WTC11 (cell line): ENCODE measurements around the gene MRPS18B.

ENCODE experiments used
- CDX4 ChIP-seq: fragments of 250-450 bp; sonication (Bioruptor Pico); IDR thresholded peaks from 2 replicates; pipeline ENCODE4 v1.9.0; 2021; ENCODE audit warnings: moderate library complexity, mild to moderate bottlenecking, inconsistent platforms, borderline replicate concordance
- ESRRA ChIP-seq: sonication (generic); formaldehyde crosslinking; IDR thresholded peaks from 2 replicates; pipeline ENCODE4 v1.8.1; 2022; ENCODE audit warnings: mild to moderate bottlenecking, missing genetic modification reagents, borderline replicate concordance
- IRF2 ChIP-seq: sonication (generic); formaldehyde crosslinking; IDR thresholded peaks from 2 replicates; pipeline ENCODE4 v1.8.0; 2022; ENCODE audit warnings: low read depth, missing genetic modification reagents, borderline replicate concordance
- ZBTB43 ChIP-seq: sonication (generic); formaldehyde crosslinking; IDR thresholded peaks from 2 replicates; pipeline ENCODE4 v1.8.1; 2023; ENCODE audit warnings: mild to moderate bottlenecking, missing genetic modification reagents
- TF ChIP-seq, protein P1 (sequence below): sonication (generic); formaldehyde crosslinking; IDR thresholded peaks from 2 replicates; pipeline ENCODE4 v1.8.1; 2023; ENCODE audit warnings: mild to moderate bottlenecking, missing genetic modification reagents, borderline replicate concordance
- TF ChIP-seq, protein P2 (sequence below): sonication (generic); formaldehyde crosslinking; IDR thresholded peaks from 2 replicates; pipeline ENCODE4 v1.8.0; 2023; ENCODE audit warnings: missing genetic modification reagents
- TF ChIP-seq, protein P3 (sequence below): fragments of 250-450 bp; sonication (Bioruptor Pico); IDR thresholded peaks from 2 replicates; pipeline ENCODE4 v1.9.0; 2021; ENCODE audit warnings: mild to moderate bottlenecking
- TF ChIP-seq, protein P4 (sequence below): fragments of 200-600 bp; IDR thresholded peaks from 2 replicates; pipeline ENCODE4 v1.8.0; 2022; ENCODE audit warnings: antibody characterized with exemption
- TF ChIP-seq, protein P5 (sequence below): sonication (generic); formaldehyde crosslinking; IDR thresholded peaks from 2 replicates; pipeline ENCODE4 v1.8.1; 2022; ENCODE audit warnings: missing genetic modification reagents, borderline replicate concordance

DNA sequence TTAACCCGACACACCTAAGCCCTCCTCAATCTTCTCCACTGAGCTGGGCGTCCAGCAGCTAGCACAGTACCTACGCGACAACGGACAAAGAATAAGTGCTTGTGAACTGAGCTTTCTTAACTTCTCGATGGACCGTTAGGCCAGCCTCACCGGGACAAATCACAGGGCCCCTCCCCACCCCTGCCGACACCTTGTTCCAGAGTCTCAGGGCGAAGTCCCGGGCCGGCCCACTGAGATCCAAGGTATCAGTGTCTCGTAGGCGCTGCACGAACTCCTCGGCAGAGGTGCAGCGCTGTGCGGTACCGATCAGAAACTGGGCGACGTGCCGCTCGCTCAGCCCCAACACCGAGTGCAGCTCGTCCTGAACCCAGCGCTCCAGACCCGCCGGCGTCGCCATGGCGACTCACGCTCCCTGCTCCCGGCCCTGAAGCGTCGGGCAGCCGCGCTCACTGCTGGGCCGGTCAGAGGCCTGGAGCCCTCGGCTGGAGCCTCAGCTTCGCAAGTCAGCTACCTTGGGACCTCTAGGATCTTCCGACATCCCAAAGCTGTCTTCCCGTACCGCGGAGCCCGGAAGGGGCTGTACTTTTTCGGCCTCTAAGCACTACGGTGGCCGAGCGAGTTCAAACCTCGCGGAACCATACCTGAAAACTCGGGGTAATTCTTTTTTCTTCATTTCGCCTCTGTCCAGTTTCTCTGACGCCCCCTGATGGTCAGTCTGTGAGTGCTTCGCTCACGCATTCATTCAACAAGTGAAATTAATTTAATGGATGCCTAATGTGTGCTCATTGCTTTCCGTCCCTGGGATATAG, 55.0 kb downstream of the MRPS18B start, which contains the start of gene DHX16:
- TF ChIP-seq, protein P1, sequence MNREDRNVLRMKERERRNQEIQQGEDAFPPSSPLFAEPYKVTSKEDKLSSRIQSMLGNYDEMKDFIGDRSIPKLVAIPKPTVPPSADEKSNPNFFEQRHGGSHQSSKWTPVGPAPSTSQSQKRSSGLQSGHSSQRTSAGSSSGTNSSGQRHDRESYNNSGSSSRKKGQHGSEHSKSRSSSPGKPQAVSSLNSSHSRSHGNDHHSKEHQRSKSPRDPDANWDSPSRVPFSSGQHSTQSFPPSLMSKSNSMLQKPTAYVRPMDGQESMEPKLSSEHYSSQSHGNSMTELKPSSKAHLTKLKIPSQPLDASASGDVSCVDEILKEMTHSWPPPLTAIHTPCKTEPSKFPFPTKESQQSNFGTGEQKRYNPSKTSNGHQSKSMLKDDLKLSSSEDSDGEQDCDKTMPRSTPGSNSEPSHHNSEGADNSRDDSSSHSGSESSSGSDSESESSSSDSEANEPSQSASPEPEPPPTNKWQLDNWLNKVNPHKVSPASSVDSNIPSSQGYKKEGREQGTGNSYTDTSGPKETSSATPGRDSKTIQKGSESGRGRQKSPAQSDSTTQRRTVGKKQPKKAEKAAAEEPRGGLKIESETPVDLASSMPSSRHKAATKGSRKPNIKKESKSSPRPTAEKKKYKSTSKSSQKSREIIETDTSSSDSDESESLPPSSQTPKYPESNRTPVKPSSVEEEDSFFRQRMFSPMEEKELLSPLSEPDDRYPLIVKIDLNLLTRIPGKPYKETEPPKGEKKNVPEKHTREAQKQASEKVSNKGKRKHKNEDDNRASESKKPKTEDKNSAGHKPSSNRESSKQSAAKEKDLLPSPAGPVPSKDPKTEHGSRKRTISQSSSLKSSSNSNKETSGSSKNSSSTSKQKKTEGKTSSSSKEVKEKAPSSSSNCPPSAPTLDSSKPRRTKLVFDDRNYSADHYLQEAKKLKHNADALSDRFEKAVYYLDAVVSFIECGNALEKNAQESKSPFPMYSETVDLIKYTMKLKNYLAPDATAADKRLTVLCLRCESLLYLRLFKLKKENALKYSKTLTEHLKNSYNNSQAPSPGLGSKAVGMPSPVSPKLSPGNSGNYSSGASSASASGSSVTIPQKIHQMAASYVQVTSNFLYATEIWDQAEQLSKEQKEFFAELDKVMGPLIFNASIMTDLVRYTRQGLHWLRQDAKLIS (CRISPR knock-in tag), result no peak
- no peak for TF ChIP-seq ZBTB43 (CRISPR knock-in tag)
- no peak for TF ChIP-seq IRF2
- TF ChIP-seq CDX4 (CRISPR knock-in tag), result no peak
- TF ChIP-seq, protein P2, sequence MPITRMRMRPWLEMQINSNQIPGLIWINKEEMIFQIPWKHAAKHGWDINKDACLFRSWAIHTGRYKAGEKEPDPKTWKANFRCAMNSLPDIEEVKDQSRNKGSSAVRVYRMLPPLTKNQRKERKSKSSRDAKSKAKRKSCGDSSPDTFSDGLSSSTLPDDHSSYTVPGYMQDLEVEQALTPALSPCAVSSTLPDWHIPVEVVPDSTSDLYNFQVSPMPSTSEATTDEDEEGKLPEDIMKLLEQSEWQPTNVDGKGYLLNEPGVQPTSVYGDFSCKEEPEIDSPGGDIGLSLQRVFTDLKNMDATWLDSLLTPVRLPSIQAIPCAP (CRISPR knock-in tag), result no peak
- TF ChIP-seq, protein P3, sequence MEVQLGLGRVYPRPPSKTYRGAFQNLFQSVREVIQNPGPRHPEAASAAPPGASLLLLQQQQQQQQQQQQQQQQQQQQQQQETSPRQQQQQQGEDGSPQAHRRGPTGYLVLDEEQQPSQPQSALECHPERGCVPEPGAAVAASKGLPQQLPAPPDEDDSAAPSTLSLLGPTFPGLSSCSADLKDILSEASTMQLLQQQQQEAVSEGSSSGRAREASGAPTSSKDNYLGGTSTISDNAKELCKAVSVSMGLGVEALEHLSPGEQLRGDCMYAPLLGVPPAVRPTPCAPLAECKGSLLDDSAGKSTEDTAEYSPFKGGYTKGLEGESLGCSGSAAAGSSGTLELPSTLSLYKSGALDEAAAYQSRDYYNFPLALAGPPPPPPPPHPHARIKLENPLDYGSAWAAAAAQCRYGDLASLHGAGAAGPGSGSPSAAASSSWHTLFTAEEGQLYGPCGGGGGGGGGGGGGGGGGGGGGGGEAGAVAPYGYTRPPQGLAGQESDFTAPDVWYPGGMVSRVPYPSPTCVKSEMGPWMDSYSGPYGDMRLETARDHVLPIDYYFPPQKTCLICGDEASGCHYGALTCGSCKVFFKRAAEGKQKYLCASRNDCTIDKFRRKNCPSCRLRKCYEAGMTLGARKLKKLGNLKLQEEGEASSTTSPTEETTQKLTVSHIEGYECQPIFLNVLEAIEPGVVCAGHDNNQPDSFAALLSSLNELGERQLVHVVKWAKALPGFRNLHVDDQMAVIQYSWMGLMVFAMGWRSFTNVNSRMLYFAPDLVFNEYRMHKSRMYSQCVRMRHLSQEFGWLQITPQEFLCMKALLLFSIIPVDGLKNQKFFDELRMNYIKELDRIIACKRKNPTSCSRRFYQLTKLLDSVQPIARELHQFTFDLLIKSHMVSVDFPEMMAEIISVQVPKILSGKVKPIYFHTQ, result no peak
- TF ChIP-seq, protein P4, sequence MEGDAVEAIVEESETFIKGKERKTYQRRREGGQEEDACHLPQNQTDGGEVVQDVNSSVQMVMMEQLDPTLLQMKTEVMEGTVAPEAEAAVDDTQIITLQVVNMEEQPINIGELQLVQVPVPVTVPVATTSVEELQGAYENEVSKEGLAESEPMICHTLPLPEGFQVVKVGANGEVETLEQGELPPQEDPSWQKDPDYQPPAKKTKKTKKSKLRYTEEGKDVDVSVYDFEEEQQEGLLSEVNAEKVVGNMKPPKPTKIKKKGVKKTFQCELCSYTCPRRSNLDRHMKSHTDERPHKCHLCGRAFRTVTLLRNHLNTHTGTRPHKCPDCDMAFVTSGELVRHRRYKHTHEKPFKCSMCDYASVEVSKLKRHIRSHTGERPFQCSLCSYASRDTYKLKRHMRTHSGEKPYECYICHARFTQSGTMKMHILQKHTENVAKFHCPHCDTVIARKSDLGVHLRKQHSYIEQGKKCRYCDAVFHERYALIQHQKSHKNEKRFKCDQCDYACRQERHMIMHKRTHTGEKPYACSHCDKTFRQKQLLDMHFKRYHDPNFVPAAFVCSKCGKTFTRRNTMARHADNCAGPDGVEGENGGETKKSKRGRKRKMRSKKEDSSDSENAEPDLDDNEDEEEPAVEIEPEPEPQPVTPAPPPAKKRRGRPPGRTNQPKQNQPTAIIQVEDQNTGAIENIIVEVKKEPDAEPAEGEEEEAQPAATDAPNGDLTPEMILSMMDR, result peak; percentile 40; the same call in 1 of the 2 replicates
- TF ChIP-seq, protein P5, sequence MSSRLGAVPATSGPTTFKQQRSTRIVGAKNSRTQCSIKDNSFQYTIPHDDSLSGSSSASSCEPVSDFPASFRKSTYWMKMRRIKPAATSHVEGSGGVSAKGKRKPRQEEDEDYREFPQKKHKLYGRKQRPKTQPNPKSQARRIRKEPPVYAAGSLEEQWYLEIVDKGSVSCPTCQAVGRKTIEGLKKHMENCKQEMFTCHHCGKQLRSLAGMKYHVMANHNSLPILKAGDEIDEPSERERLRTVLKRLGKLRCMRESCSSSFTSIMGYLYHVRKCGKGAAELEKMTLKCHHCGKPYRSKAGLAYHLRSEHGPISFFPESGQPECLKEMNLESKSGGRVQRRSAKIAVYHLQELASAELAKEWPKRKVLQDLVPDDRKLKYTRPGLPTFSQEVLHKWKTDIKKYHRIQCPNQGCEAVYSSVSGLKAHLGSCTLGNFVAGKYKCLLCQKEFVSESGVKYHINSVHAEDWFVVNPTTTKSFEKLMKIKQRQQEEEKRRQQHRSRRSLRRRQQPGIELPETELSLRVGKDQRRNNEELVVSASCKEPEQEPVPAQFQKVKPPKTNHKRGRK (CRISPR knock-in tag), result no peak
- TF ChIP-seq ESRRA (CRISPR knock-in tag), result no peak
